Type B pancreatic cell (in vitro differentiated cells): ENCODE data around the gene SACM1L. TPM values are rescaled to one million over a fixed set of nuclear protein-coding genes. Genes with fewer than 3 reads are reported as not detected.

ENCODE experiments used
- DNase-seq: peaks from one replicate; pipeline ENCODE4 v3.0.0; 2021; ENCODE audit warnings: mixed read lengths; ENCODE audit not compliant: unreplicated experiment; ENCODE audit errors: extremely low spot score
- H3K27ac Mint-ChIP-seq: 2 replicates; pipeline ENCODE4 v1.8.0; 2021; ENCODE audit warnings: mild to moderate bottlenecking, mixed read lengths
- H3K27me3 Mint-ChIP-seq: 2 replicates; pipeline ENCODE4 v1.8.0; 2021; ENCODE audit warnings: mixed read lengths
- H3K36me3 Mint-ChIP-seq: 2 replicates; pipeline ENCODE4 v1.8.0; 2021; ENCODE audit warnings: mixed read lengths
- H3K4me1 Mint-ChIP-seq: one replicate; pipeline ENCODE4 v1.8.0; 2021; ENCODE audit warnings: mixed read lengths; ENCODE audit not compliant: unreplicated experiment
- H3K4me3 Mint-ChIP-seq: 2 replicates; pipeline ENCODE4 v1.8.0; 2021; ENCODE audit warnings: mild to moderate bottlenecking, mixed read lengths
- H3K9me3 Mint-ChIP-seq: 2 replicates; pipeline ENCODE4 v1.8.0; 2021; ENCODE audit warnings: mixed read lengths
- total RNA-seq: library from RNA; stranded (reverse); gene quantifications from 2 replicates; pipeline ENCODE4 v1.2.1, GENCODE V29; 2021; ENCODE audit warnings: low replicate concordance
- TF ChIP-seq, protein P1 (sequence below): fragments of 200-600 bp; sonication (generic); conservative IDR thresholded peaks from 2 replicates; pipeline ENCODE4 v1.5.0; 2021; ENCODE audit warnings: antibody characterized with exemption, mild to moderate bottlenecking

The SACM1L gene
- total RNA-seq, 1 donor from 2014 or later, result 51.6 TPM

DNA sequence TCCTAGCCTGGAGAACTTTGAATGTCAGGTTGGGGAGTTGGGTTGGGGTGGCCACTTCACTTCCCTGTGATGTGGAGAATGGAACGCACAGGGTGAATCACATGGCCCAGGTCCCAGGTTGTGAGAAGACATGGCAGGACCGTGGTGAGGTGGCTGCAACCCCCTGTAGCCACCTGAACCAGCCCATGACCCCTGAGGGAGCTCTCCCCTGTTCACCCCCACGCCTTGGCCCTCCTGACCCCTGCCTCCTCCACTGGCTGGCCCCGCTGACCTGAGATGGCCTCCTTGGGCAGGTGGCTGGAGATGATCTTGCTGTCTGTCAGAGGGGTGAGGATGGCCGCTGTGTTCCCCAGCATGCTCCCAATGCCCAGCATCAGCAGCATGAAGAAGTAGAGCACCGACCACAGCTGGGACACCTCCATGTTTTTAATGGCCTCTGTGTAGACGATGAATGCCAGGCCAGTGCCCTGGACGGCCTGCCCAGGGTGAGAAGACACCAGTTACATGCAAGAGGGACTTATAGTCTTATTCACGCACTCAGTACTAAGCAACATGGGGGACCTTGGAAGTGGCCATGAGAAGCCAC lies 76.2 kb downstream of the SACM1L start:
- Mint-ChIP-seq H3K4me3 (no peak overlapping the region), H3K27ac (no peak overlapping the region), H3K9me3 (no peaks in the 10 kb centered on the region), H3K36me3 (no peaks in the 10 kb centered on the region), H3K27me3 (peaks cover 19% of the 10 kb centered on the region), H3K4me1 (no peaks in the 10 kb centered on the region)
- no peak for DNase-seq
- TF ChIP-seq, protein P1, sequence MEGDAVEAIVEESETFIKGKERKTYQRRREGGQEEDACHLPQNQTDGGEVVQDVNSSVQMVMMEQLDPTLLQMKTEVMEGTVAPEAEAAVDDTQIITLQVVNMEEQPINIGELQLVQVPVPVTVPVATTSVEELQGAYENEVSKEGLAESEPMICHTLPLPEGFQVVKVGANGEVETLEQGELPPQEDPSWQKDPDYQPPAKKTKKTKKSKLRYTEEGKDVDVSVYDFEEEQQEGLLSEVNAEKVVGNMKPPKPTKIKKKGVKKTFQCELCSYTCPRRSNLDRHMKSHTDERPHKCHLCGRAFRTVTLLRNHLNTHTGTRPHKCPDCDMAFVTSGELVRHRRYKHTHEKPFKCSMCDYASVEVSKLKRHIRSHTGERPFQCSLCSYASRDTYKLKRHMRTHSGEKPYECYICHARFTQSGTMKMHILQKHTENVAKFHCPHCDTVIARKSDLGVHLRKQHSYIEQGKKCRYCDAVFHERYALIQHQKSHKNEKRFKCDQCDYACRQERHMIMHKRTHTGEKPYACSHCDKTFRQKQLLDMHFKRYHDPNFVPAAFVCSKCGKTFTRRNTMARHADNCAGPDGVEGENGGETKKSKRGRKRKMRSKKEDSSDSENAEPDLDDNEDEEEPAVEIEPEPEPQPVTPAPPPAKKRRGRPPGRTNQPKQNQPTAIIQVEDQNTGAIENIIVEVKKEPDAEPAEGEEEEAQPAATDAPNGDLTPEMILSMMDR, result no peak

DNA sequence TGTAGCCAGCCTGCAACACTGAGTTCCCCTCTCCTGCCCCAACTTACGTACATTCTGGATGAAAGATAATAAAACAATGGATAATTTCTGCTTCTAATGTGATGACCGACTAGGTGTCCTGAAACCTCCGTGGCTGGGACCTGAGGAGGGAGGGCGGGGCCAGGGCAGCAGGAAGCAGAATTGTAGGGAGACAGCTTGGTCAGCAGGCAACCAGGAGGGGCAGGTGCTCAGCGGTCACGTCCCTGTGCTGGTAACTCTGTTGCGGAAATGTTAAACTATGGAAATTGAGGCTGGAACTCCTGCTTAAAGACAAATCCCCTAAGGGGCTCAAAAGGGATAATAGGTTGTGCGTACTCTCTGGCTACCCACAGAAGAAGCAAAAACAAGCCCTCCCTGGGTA lies 76.8 kb downstream of the SACM1L start:
- TF ChIP-seq, protein P1, result no peak
- Mint-ChIP-seq H3K27me3 (peaks cover 23% of the 10 kb centered on the region), H3K9me3 (no peaks in the 10 kb centered on the region), H3K27ac (no peak overlapping the region), H3K36me3 (no peaks in the 10 kb centered on the region), H3K4me1 (no peaks in the 10 kb centered on the region), H3K4me3 (no peak overlapping the region)
- DNase-seq, result no peak

DNA sequence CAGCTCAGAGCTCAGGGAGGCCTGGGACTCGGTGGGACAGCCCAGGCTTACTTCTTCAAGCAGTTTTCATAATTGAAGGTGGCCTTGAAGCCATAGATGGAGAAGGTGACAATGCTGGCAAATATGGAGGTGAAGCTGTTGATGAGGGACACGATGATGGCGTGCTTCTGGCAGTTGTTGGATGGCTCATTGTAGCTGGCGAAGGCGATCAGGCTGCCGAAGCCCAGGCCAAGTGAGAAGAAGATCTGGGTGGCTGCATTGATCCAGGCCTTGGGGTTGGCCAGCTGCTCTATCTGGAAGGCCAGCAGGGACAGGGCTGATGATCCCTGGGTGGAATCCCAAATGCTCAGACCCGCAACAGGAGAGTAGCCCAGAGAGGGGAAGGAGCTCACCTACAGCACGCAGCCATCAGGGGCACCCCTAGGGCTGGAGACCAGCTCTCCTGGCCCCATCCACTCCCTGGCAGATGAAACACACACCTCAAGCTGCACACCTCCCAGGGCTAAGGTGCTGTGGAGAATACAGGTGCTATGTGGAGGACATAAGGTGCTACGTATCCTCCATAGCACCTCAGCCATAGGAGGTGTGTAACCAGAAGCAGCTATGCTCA lies 82.1 kb downstream of the SACM1L start:
- DNase-seq, result peak; percentile 40
- Mint-ChIP-seq H3K27me3 (peaks cover 29% of the 10 kb centered on the region), H3K4me3 (no peak overlapping the region), H3K36me3 (no peaks in the 10 kb centered on the region), H3K4me1 (peaks cover 9% of the 10 kb centered on the region), H3K9me3 (no peaks in the 10 kb centered on the region), H3K27ac (no peak overlapping the region)
- TF ChIP-seq, protein P1, result no peak

DNA sequence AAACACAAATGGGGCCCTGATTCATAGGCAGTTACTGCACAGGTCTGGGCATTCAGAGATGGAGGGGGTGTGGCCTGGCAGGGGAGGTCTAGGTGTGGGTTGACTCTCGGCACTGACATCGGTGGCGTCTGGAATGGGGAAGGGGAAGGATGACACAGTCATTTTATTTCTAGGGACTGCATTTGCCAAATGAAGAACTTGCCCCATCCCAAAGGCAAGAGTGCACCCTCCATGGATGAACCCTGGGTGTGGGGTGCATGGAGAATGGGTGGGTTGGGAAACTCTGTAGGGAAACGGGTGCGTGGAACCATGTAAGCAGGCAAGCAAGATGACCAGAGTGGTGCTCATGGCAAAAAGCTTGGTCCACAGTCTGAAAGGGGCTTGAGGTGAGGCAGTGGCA lies 82.6 kb downstream of the SACM1L start:
- peak; percentile 45 for DNase-seq
- TF ChIP-seq, protein P1, result no peak
- no peaks in the 10 kb centered on the region for H3K9me3 Mint-ChIP-seq
- peaks cover 29% of the 10 kb centered on the region for H3K27me3 Mint-ChIP-seq
- H3K4me3 Mint-ChIP-seq, result no peak overlapping the region
- peaks cover 9% of the 10 kb centered on the region for H3K4me1 Mint-ChIP-seq
- no peak overlapping the region for H3K27ac Mint-ChIP-seq
- no peaks in the 10 kb centered on the region for H3K36me3 Mint-ChIP-seq

DNA sequence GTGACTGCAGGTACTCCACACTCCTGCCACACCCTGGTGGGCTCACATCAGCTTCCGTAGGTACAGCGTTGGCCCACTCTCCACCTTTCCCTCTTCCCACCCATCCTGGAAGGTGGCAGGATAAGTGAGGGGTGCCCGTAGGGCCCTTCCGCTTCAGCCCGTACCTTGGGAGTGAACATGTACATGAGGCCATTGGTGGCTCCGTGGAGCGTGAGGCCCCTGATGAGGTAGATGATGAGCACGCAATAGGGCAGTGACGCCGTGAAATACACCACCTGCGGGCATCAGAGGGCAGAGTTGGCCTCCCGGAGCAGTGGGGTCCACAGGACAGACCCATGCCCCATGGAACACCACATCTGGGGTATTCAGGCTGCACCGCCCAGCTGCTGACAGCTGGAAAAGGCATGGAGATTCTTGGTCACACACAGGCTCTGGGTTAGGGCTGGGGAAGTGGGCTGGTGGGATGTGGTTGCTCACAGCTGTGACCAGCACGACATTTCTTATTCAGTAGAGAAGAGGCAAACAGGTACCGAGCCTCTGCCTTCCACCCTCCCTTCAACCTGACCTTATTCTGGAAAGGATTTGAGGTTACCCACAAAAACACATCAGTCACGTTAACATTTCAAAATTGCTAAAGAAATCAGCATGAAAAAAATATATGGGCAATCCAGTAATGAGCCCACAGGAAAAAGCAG lies 83.3 kb downstream of the SACM1L start:
- Mint-ChIP-seq H3K9me3 (no peaks in the 10 kb centered on the region), H3K4me1 (peaks cover 9% of the 10 kb centered on the region), H3K36me3 (no peaks in the 10 kb centered on the region), H3K27ac (no peak overlapping the region), H3K4me3 (no peak overlapping the region), H3K27me3 (peaks cover 29% of the 10 kb centered on the region)
- TF ChIP-seq, protein P1, result no peak
- DNase-seq, result peak; percentile 60
